Sigmoid colon (tissue), 7 donors: Measurements from ENCODE around the gene COL4A5. TPM values are rescaled to one million over a fixed set of nuclear protein-coding genes. Genes with fewer than 3 reads are reported as not detected.
A peak's percentile ranks its signal among the peaks of the same experiment; 100 is the strongest.

Experiments
- DNase-seq: peaks from one replicate; pipeline ENCODE4 v3.0.0-alpha.2; 2019
- H3K27ac ChIP-seq, 4 donors: fragments of 200-600 bp; sonication (generic); one replicate each; pipeline ENCODE4 v1.5.1; 2016 to 2019; ENCODE audit warnings: mild to moderate bottlenecking in 1 of 4
- H3K27me3 ChIP-seq, 3 donors: fragments of 200-600 bp; sonication (generic); one replicate each; pipeline ENCODE4 v1.5.1; 2019; ENCODE audit warnings: mild to moderate bottlenecking in 1 of 3
- H3K36me3 ChIP-seq, 4 donors: fragments of 200-600 bp; sonication (generic); one replicate each; pipeline ENCODE4 v1.5.1; 2016 to 2019
- H3K4me1 ChIP-seq, 4 donors: fragments of 200-600 bp; sonication (generic); one replicate each; pipeline ENCODE4 v1.5.1; 2017 to 2019
- H3K4me3 ChIP-seq, 4 donors: fragments of 200-600 bp; sonication (generic); one replicate each; pipeline ENCODE4 v1.5.1; 2017 to 2019; ENCODE audit warnings: mild to moderate bottlenecking in 2 of 4, moderate library complexity in 1 of 4
- H3K9me3 ChIP-seq, 4 donors: fragments of 200-600 bp in 3 of 4; sonication (generic) in 3 of 4; one replicate each; pipeline versions ENCODE4 v1.5.1 to v1.6.1; 2013 to 2019
- EP300 ChIP-seq, 4 donors: sonication (generic); formaldehyde crosslinking; IDR thresholded peaks; one replicate each; pipeline ENCODE4 v1.6.1; 2017; ENCODE audit warnings: antibody characterized with exemption in 4 of 4
- POLR2A ChIP-seq, 2 donors: fragments of 450-650 bp; IDR thresholded peaks; one replicate each; pipeline ENCODE4 v1.6.1; 2016; ENCODE audit warnings: antibody characterized with exemption in 2 of 2, mild to moderate bottlenecking in 2 of 2, moderate library complexity in 2 of 2
- POLR2AphosphoS5 ChIP-seq, 4 donors: sonication (generic); formaldehyde crosslinking; IDR thresholded peaks; one replicate each; pipeline ENCODE4 v1.6.1; 2017; ENCODE audit warnings: antibody characterized with exemption in 4 of 4
- WGBS, 2 donors: extraction: QIAGEN DNeasy Blood & Tissue Kit; methylation state at CpG; one replicate each; pipeline ENCODE4 v1.1.7; 2013; 5-methylcytosine and 5-hydroxymethylcytosine counted together
- intact Hi-C: fragments of 100-400 bp; cut with DNase I; formaldehyde crosslinking; loops from one replicate; pipeline ENCODE4 v1.15.1; 2023
- polyA plus RNA-seq, 3 donors: library from polyadenylated mRNA; stranded (reverse); fragments of 200-250 nt; gene quantifications; one replicate each; pipeline ENCODE4 v1.2.3, GENCODE V29; 2013
- total RNA-seq, 4 donors: library from RNA; depleted of rRNA; stranded (reverse); fragments of >200 nt; gene quantifications; one replicate each; pipeline ENCODE4 v1.1.0, GENCODE V29; 2016
- TF ChIP-seq, protein P1 (sequence below), 4 experiments: fragments of 450-650 bp in 3 of 4; fragments of 200-600 bp in 1 of 4; IDR thresholded peaks; one replicate each; pipeline ENCODE4 v1.5.1; 2016 to 2019; ENCODE audit warnings: antibody characterized with exemption in 4 of 4, mild to moderate bottlenecking in 3 of 4, moderate library complexity in 2 of 4
- donor health status: healthy with polysubstance abuse.
- donor health status: Bipolar disorder and iron deficiency.
- donor health status: healthy.

COL4A5 gene
- total and polyA plus RNA-seq, 7 donors = 0.23 to 19.4 (median 4.6) TPM

DNA sequence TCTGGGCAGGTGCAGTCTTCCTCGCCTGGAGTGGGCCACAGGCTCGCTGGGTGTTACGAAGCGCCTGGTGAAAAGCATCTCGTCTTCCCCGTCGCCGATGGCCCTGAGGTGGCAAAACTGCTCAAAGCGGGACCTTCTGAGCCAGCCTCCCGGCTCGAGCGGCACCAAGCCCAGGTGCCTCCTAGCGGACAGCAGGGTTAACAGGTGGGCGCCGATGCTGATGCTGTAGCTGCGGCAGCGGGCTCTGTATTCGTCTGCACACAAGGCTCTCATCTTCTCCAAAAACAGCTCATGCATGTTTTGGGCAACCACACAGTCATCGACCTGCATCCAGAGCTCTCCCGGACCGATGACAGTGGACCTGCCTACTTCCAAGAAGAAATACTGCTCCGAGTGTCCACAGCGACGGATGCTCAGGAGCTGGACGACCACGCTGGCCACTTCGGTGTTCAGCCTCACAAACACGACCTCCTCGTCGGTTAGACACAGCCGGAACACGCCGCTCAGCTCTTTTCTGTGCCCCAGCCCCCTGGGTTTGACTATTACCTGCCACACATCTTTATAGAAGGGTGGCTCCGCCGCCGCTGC is 295.5 kb downstream of the COL4A5 start:
- peaks cover 18 to 73% (median 21%) of the 10 kb centered on the region in 3 donors for H3K27me3 ChIP-seq
- TF ChIP-seq, protein P1, sequence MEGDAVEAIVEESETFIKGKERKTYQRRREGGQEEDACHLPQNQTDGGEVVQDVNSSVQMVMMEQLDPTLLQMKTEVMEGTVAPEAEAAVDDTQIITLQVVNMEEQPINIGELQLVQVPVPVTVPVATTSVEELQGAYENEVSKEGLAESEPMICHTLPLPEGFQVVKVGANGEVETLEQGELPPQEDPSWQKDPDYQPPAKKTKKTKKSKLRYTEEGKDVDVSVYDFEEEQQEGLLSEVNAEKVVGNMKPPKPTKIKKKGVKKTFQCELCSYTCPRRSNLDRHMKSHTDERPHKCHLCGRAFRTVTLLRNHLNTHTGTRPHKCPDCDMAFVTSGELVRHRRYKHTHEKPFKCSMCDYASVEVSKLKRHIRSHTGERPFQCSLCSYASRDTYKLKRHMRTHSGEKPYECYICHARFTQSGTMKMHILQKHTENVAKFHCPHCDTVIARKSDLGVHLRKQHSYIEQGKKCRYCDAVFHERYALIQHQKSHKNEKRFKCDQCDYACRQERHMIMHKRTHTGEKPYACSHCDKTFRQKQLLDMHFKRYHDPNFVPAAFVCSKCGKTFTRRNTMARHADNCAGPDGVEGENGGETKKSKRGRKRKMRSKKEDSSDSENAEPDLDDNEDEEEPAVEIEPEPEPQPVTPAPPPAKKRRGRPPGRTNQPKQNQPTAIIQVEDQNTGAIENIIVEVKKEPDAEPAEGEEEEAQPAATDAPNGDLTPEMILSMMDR (IDR thresholded peaks at IDR 0.05) = no peak
- TF ChIP-seq POLR2A (IDR thresholded peaks at IDR 0.05) (no peak), POLR2AphosphoS5 (IDR thresholded peaks at IDR 0.05) (no peak)
- H3K9me3 ChIP-seq = no peaks in the 10 kb centered on the region
- 4 to 5% methylated on average over 36 of the region's 36 CpGs for WGBS, 2 donors
- H3K4me3 ChIP-seq = peak overlapping the region in 2 of 4 donors; percentile 35 to 45
- intact Hi-C loops = no loop called here
- peaks cover 0 to 15% (median 5%) of the 10 kb centered on the region in 4 donors for H3K4me1 ChIP-seq
- no peak overlapping the region for H3K27ac ChIP-seq
- H3K36me3 ChIP-seq = no peaks in the 10 kb centered on the region
- no peak for DNase-seq

DNA sequence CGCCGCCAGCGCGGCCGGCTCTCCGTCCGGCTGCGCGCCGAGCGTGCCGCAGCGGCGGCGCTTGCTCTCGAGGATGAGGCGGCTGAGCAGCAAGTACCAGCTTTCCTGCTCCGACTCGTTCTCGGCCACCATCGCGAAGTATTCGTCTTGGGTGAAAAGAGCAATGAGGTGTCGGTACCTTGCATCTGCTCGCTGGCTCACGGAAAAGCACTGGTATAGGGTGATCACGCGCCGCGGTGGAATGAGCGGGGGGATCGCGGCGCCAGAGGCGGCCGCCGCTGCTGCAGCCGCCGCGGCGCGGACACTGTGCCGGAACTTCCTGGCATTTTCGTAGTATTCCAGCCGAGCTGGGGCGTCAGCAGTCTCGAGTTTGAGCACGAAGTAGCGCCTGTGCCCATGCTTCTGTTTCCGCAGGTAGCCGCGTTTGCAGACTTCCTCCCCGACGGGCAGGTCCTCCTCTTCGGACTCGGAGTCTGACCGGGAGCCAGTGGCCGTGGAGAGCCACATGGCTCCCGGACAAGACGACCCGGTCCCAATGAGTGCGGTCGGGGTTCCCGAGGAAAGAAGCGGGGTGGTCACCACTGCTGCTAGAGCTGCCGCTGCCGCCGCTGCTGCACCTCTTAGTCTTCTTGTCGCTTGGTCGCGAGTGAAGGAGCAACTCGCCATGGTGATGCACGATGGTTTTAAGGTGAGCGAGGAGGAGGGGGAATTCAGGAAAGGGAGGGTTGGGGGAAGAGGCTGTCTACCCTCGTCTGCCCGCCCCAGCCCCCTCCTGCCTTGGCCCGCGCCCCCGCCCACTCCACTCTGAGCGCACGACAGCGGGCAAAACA is 296.3 kb downstream of the COL4A5 start:
- 1 to 3% methylated on average over 82 of the region's 82 CpGs for WGBS, 2 donors
- H3K27ac ChIP-seq = no peak overlapping the region
- H3K27me3 ChIP-seq = peaks cover 18 to 79% (median 21%) of the 10 kb centered on the region in 3 donors
- TF ChIP-seq, protein P1 (IDR thresholded peaks at IDR 0.05) = no peak
- no peak for TF ChIP-seq POLR2A (IDR thresholded peaks at IDR 0.05)
- TF ChIP-seq EP300 (IDR thresholded peaks at IDR 0.05) = no peak
- TF ChIP-seq POLR2AphosphoS5 (IDR thresholded peaks at IDR 0.05) = no peak
- H3K4me1 ChIP-seq = peaks cover 0 to 15% (median 5%) of the 10 kb centered on the region in 4 donors
- H3K4me3 ChIP-seq = peak overlapping the region; percentile 14 to 45 (median 34)
- intact Hi-C loops = no loop called here
- no peaks in the 10 kb centered on the region for H3K36me3 ChIP-seq
- no peaks in the 10 kb centered on the region for H3K9me3 ChIP-seq
- DNase-seq = no peak

- 3 to 6% methylated on average over 62 of the region's 62 CpGs for WGBS, 2 donors
- no peaks in the 10 kb centered on the region for H3K9me3 ChIP-seq
- H3K4me1 ChIP-seq = peaks cover 0 to 15% (median 5%) of the 10 kb centered on the region in 4 donors
- TF ChIP-seq EP300 (IDR thresholded peaks at IDR 0.05) (no peak), POLR2A (IDR thresholded peaks at IDR 0.05) (no peak), POLR2AphosphoS5 (IDR thresholded peaks at IDR 0.05) (no peak)
- TF ChIP-seq, protein P1 (IDR thresholded peaks at IDR 0.05) = no peak
- intact Hi-C loops = no loop called here
- DNase-seq = no peak
- no peaks in the 10 kb centered on the region for H3K36me3 ChIP-seq
- no peak within 1 kb of the TSS for H3K27ac ChIP-seq
- H3K4me3 ChIP-seq = peak within 1 kb of the TSS; percentile 14 to 45 (median 34)
- H3K27me3 ChIP-seq = peaks cover 18 to 75% (median 21%) of the 10 kb centered on the region in 3 donors
Measured at GRCh38 chrX:108736509-108737479, 297.2 kb downstream of the COL4A5 start, which contains the start of gene IRS4. TSS of gene IRS4 (minus strand) at chrX:108736563.

DNA sequence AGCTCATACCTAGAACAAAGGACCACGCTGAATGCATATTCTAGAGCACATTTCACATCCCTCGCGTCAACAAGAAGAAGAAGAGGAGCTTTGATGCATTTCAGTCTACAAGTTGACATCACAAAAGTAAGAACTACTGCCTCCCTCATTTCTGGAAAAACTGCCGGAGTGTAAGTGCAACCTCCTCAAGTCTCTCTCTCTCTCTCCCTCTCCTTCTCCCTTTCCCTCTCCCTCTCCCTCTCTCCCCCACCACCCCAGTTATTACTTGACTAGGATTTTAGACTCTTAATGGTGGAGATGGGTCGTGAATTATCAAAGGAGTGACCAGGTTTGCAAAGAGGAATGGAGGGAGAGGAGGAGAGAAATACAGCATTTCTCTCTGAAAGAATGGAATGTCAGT is 298.1 kb downstream of the COL4A5 start:
- no peak overlapping the region for H3K4me3 ChIP-seq
- no peaks in the 10 kb centered on the region for H3K36me3 ChIP-seq
- no peaks in the 10 kb centered on the region for H3K9me3 ChIP-seq
- H3K27me3 ChIP-seq = peaks cover 17 to 68% (median 18%) of the 10 kb centered on the region in 3 donors
- TF ChIP-seq, protein P1 (IDR thresholded peaks at IDR 0.05) = no peak
- no peak for TF ChIP-seq POLR2A (IDR thresholded peaks at IDR 0.05)
- H3K4me1 ChIP-seq = peaks cover 0 to 15% (median 5%) of the 10 kb centered on the region in 4 donors
- WGBS, 2 donors = 20 to 32% methylated on average over 5 of the region's 5 CpGs
- DNase-seq = no peak
- intact Hi-C loops = no loop called here
- no peak overlapping the region for H3K27ac ChIP-seq
